Measurements from ENCODE around the gene TMEM123.
A peak's percentile ranks its signal among the peaks of the same experiment; 100 is the strongest.
"Not testable (repeated sequence)": the region's sequence is repeated elsewhere in the genome, so short reads cannot be mapped to it uniquely, and the experiment has no call there.

The TMEM123 gene

GRCh38 chr11:102448869-102449224, 3.7 kb downstream of the TMEM123 start:
- DNase-seq (ENCODE audit: low spot score), result no peak

GRCh38 chr11:102447941-102448868, 4.4 kb downstream of the TMEM123 start:
- DNase-seq (ENCODE audit: low spot score), result no peak

- no peak for DNase-seq (ENCODE audit: low spot score)
Observed at GRCh38 chr11:102447193-102447592, 5.4 kb downstream of the TMEM123 start.

- DNase-seq (ENCODE audit: low spot score), result no peak
Observed at GRCh38 chr11:102446606-102447005, 6.0 kb downstream of the TMEM123 start.

- DNase-seq (ENCODE audit: low spot score), result not testable (repeated sequence)
Observed at GRCh38 chr11:102444693-102445092, 7.9 kb downstream of the TMEM123 start.

GRCh38 chr11:102444142-102444541, 8.4 kb downstream of the TMEM123 start:
- not testable (repeated sequence) for DNase-seq (ENCODE audit: low spot score)

GRCh38 chr11:102439063-102439363, 13.6 kb downstream of the TMEM123 start:
- DNase-seq (ENCODE audit: low spot score), result not testable (repeated sequence)

- DNase-seq (ENCODE audit: low spot score), result no peak
Observed at GRCh38 chr11:102438311-102439062, 14.1 kb downstream of the TMEM123 start.

- DNase-seq (ENCODE audit: low spot score), result no peak
Observed at GRCh38 chr11:102437727-102438126, 14.8 kb downstream of the TMEM123 start.

GRCh38 chr11:102436976-102437375, 15.6 kb downstream of the TMEM123 start:
- DNase-seq (ENCODE audit: low spot score), result no peak

- no peak for DNase-seq (ENCODE audit: low spot score)
Observed at GRCh38 chr11:102436561-102436960, 16.0 kb downstream of the TMEM123 start.

GRCh38 chr11:102435688-102436087, 16.9 kb downstream of the TMEM123 start:
- DNase-seq (ENCODE audit: low spot score), result no peak

GRCh38 chr11:102433571-102433970, 19.0 kb downstream of the TMEM123 start:
- not testable (repeated sequence) for DNase-seq (ENCODE audit: low spot score)

GRCh38 chr11:102432560-102432959, 20.0 kb downstream of the TMEM123 start:
- DNase-seq (ENCODE audit: low spot score), result not testable (repeated sequence)

GRCh38 chr11:102431404-102431803, 21.2 kb downstream of the TMEM123 start:
- DNase-seq (ENCODE audit: low spot score), result no peak

- DNase-seq (ENCODE audit: low spot score), result no peak
Observed at GRCh38 chr11:102430158-102430836, 22.3 kb downstream of the TMEM123 start.

GRCh38 chr11:102429691-102430090, 22.9 kb downstream of the TMEM123 start:
- peak; percentile 41 for DNase-seq (ENCODE audit: low spot score)

GRCh38 chr11:102429226-102429625, 23.3 kb downstream of the TMEM123 start:
- peak; percentile 43 for DNase-seq (ENCODE audit: low spot score)

- peak; percentile 33 for DNase-seq (ENCODE audit: low spot score)
Observed at GRCh38 chr11:102428696-102429095, 23.9 kb downstream of the TMEM123 start.

GRCh38 chr11:102427068-102427467, 25.5 kb downstream of the TMEM123 start:
- DNase-seq (ENCODE audit: low spot score), result peak; percentile 86

- DNase-seq (ENCODE audit: low spot score), result peak; percentile 43
Observed at GRCh38 chr11:102426570-102426969, 26.0 kb downstream of the TMEM123 start.

- DNase-seq (ENCODE audit: low spot score), result peak; percentile 36
Observed at GRCh38 chr11:102426000-102426399, 26.6 kb downstream of the TMEM123 start.

- no peak for DNase-seq (ENCODE audit: low spot score)
Observed at GRCh38 chr11:102423936-102424335, 28.6 kb downstream of the TMEM123 start.

All from globus pallidus (tissue), 1 donor.